CD4-positive, alpha-beta T cell (primary cell): ENCODE measurements around the gene CNRIP1. TPM values are rescaled to one million over a fixed set of nuclear protein-coding genes. Genes with fewer than 3 reads are reported as not detected.

Source experiments
- ATAC-seq: fragments of 200-7000 bp; cut with Tn5 transposase; one replicate; pipeline ENCODE4 v1.10.0; 2022; ENCODE audit warnings: mild to moderate bottlenecking; ENCODE audit not compliant: poor library complexity
- CTCF ChIA-PET: fragments of 350-600 bp; sonication (Branson Sonifier 250); formaldehyde crosslinking; loops from one replicate; lab custom pipeline; 2021; ENCODE audit warnings: antibody characterized with exemption, inconsistent platforms; lab: Charles Lee
- POLR2A ChIA-PET: fragments of 350-600 bp; sonication (Branson Sonifier 250); formaldehyde crosslinking; loops from one replicate; lab custom pipeline; 2021; ENCODE audit warnings: antibody characterized with exemption, inconsistent platforms; lab: Charles Lee
- DNase-seq, 14 experiments: peaks; one replicate each; pipeline ENCODE4 v3.0.0-alpha.2; 2013 to 2020; ENCODE audit warnings: mixed read lengths in 2 of 14
- H3K27ac ChIP-seq, 2 donors: one replicate each; pipeline versions ENCODE4 v1.5.1 to v1.7.0; 2013; ENCODE audit warnings: low read length in 2 of 2, low read depth in 1 of 2, mild to moderate bottlenecking in 1 of 2
- H3K27me3 ChIP-seq, 2 experiments: 1 replicate in 1 of 2; 2 replicates in 1 of 2; pipeline versions ENCODE4 v1.6.1 to v1.7.0; 2013; ENCODE audit warnings: low read length in 2 of 2, control low read depth in 1 of 2, mild to moderate bottlenecking in 1 of 2, moderate library complexity in 1 of 2; ENCODE audit not compliant: insufficient read depth in 2 of 2, control insufficient read depth in 1 of 2
- H3K36me3 ChIP-seq: one replicate; pipeline ENCODE4 v1.6.1; 2013; ENCODE audit warnings: low read length, control low read depth; ENCODE audit not compliant: insufficient read depth
- H3K4me1 ChIP-seq: one replicate; pipeline ENCODE4 v1.6.1; 2013; ENCODE audit warnings: low read length, control low read depth; ENCODE audit not compliant: insufficient read depth
- H3K4me3 ChIP-seq: one replicate; pipeline ENCODE4 v1.5.1; 2013; ENCODE audit warnings: mild to moderate bottlenecking, low read length, moderate library complexity
- H3K9me3 ChIP-seq, 2 experiments: 1 replicate in 1 of 2; 2 replicates in 1 of 2; pipeline versions ENCODE4 v1.6.1 to v1.7.0; 2013; ENCODE audit warnings: low read length in 2 of 2, mild to moderate bottlenecking in 2 of 2, control low read depth in 1 of 2, moderate library complexity in 1 of 2; ENCODE audit not compliant: control insufficient read depth in 1 of 2, insufficient read depth in 1 of 2
- H3K27ac Mint-ChIP-seq: one replicate; pipeline ENCODE4 v1.8.0; 2020; ENCODE audit warnings: mixed read lengths
- H3K27me3 Mint-ChIP-seq: one replicate; pipeline ENCODE4 v1.8.0; 2021; ENCODE audit warnings: mixed read lengths
- H3K36me3 Mint-ChIP-seq: one replicate; pipeline ENCODE4 v1.8.0; 2021; ENCODE audit warnings: low read depth, mixed read lengths
- H3K4me1 Mint-ChIP-seq: one replicate; pipeline ENCODE4 v1.8.0; 2021; ENCODE audit warnings: low read depth, mixed read lengths
- H3K4me3 Mint-ChIP-seq: one replicate; pipeline ENCODE4 v1.8.0; 2020; ENCODE audit warnings: mild to moderate bottlenecking, mixed read lengths
- H3K9me3 Mint-ChIP-seq: one replicate; pipeline ENCODE4 v1.8.0; 2020; ENCODE audit warnings: mixed read lengths
- intact Hi-C, 2 experiments: fragments of 100-400 bp; cut with DNase I in 1 of 2; cut with micrococcal nuclease in 1 of 2; formaldehyde crosslinking; loops; one replicate each; pipeline versions ENCODE4 v1.15.1 to v1.9.0; 2023 to 2025; cut with DNase I, micrococcal nuclease
- total RNA-seq, 174 experiments: library from RNA in 2 of 174; stranded (reverse) in 2 of 174; gene quantifications; one replicate each; pipeline ENCODE4 v1.2.3 and lab custom pipeline; 2021 to 2026
- TF ChIP-seq, protein P1 (sequence below): fragments of 200-600 bp; IDR thresholded peaks from one replicate; pipeline ENCODE4 v1.8.0; 2022; ENCODE audit warnings: antibody characterized with exemption, mild to moderate bottlenecking

The CNRIP1 gene
- total RNA-seq, 2 experiments from 2014 or later, result not detected

DNA sequence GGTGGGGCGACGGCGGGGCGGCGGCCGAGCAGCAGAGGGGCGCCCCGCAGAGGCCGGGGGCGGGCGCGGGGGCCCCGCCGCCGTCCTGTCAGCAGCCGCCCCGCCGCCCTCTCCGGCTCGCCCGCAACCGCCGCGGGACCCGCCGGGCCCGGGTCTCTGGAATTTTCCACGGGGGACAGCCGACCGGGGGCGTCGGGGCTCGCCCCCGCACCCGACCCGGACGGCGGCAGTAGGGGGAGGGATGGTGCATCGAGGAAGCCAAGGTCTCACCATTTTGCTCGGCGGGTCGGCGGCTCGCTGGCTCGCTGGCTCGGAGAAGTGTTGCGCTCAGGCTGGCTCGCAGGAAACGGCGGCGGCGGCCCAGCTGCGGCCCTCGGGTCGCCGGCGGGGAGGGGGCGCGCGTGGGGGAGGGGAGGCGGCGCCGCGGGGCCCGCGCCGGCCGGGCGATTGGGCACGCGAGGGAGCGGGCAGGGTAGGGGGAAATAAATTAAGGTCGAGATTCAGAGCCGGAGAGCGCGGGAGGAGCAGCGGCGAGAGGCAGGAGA lies 67.8 kb downstream of the CNRIP1 start:
- peak overlapping the region; percentile 90 to 92 for H3K27ac ChIP-seq
- no peaks in the 10 kb centered on the region for H3K36me3 ChIP-seq
- H3K27me3 ChIP-seq, result no peaks in the 10 kb centered on the region
- peaks cover 33% of the 10 kb centered on the region for H3K4me1 ChIP-seq
- Mint-ChIP-seq H3K9me3 (no peaks in the 10 kb centered on the region), H3K27me3 (peaks cover 5% of the 10 kb centered on the region), H3K36me3 (peaks cover 30% of the 10 kb centered on the region), H3K27ac (no peak overlapping the region), H3K4me1 (peaks cover 50% of the 10 kb centered on the region), H3K4me3 (peak overlapping the region; percentile 99)
- DNase-seq, result peak in 13 of 14 experiments; percentile 5 to 71 (median 33)
- intact Hi-C loops, result loop anchor here (1.0 to 5.0 kb wide), 4 partner anchors 45 to 190 kb away; partner anchors contain the start of genes PNO1 (in 2 of the 2) and C1D (in 1 of the 2)
- no peaks in the 10 kb centered on the region for H3K9me3 ChIP-seq
- TF ChIP-seq, protein P1, sequence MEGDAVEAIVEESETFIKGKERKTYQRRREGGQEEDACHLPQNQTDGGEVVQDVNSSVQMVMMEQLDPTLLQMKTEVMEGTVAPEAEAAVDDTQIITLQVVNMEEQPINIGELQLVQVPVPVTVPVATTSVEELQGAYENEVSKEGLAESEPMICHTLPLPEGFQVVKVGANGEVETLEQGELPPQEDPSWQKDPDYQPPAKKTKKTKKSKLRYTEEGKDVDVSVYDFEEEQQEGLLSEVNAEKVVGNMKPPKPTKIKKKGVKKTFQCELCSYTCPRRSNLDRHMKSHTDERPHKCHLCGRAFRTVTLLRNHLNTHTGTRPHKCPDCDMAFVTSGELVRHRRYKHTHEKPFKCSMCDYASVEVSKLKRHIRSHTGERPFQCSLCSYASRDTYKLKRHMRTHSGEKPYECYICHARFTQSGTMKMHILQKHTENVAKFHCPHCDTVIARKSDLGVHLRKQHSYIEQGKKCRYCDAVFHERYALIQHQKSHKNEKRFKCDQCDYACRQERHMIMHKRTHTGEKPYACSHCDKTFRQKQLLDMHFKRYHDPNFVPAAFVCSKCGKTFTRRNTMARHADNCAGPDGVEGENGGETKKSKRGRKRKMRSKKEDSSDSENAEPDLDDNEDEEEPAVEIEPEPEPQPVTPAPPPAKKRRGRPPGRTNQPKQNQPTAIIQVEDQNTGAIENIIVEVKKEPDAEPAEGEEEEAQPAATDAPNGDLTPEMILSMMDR, result no peak
- H3K4me3 ChIP-seq, result peak overlapping the region; percentile 84
- CTCF ChIA-PET, result interaction anchor here (1.0 to 3.5 kb wide), 3 partner anchors 51 to 56 kb away, joined by 3 to 12 read pairs (median 3); no protein-coding TSS in a partner anchor
- POLR2A ChIA-PET, result interaction anchor here (0.6 to 6.2 kb wide), 23 partner anchors 14 to 514 kb away, joined by 3 to 95 read pairs (median 4); partner anchors contain the start of genes APLF, C1D, FBXO48 and PNO1
- ATAC-seq, result peak; percentile 2

DNA sequence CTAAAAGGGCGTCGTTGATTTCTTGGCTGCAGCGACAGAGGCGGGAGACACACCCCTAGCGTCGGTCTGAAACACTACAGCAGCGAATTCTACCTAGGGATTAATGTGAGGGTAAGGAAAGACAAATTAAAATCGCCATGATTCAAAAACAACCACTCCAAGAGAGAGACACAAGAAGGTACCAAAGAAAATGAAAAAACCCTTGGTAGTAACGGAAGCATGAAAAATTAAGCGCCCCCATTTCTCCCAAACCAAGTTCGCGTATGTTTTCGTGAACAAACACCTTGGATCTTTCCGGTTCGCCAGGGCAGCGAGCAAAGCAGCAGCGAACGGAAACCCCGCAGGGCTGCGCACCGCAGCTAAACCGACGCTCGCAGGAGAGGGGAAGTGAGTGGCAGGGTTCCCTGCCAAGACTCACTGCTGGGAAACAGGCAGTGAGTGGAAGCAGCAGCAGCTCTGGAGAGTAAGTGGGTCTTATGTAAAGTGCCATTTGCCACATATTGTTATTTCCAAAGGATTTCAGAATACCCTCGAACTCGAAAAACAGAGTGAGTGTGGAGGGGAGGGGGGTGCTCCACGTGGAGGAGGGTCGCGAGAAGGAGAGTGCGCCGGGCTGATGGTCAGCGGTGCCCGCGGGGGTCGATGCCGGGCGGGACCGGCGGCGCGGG lies 68.4 kb downstream of the CNRIP1 start:
- Histone ChIP-seq H3K36me3 (no peaks in the 10 kb centered on the region), H3K27me3 (no peaks in the 10 kb centered on the region), H3K9me3 (no peaks in the 10 kb centered on the region), H3K27ac (peak overlapping the region; percentile 90 to 92), H3K4me3 (peak overlapping the region; percentile 84), H3K4me1 (peaks cover 39% of the 10 kb centered on the region)
- DNase-seq (peak; percentile 60 to 94 (median 70)), ATAC-seq (peak; percentile 72)
- Mint-ChIP-seq H3K27ac (no peak overlapping the region), H3K36me3 (peaks cover 30% of the 10 kb centered on the region), H3K9me3 (no peaks in the 10 kb centered on the region), H3K27me3 (peaks cover 5% of the 10 kb centered on the region), H3K4me1 (peaks cover 50% of the 10 kb centered on the region), H3K4me3 (peak overlapping the region; percentile 94)
- intact Hi-C loops, result loop anchor here (1.0 to 5.0 kb wide), 4 partner anchors 45 to 189 kb away; partner anchors contain the start of genes C1D (in 1 of the 2) and PNO1 (in 1 of the 2)
- CTCF ChIA-PET, result interaction anchor here (1.0 to 1.7 kb wide), 3 partner anchors 51 to 63 kb away, joined by 3 to 4 read pairs (median 3); no protein-coding TSS in a partner anchor
- TF ChIP-seq, protein P1, result peak; percentile 80
- POLR2A ChIA-PET, result interaction anchor here (0.6 to 6.2 kb wide), 15 partner anchors 13 to 490 kb away, joined by 3 to 95 read pairs (median 4); partner anchors contain the start of gene PNO1

- H3K27me3 Mint-ChIP-seq, result peaks cover 5% of the 10 kb centered on the region
- no peaks in the 10 kb centered on the region for H3K9me3 Mint-ChIP-seq
- no peak overlapping the region for H3K27ac Mint-ChIP-seq
- H3K4me3 Mint-ChIP-seq, result peak overlapping the region; percentile 94
- ChIA-PET POLR2A (interaction anchor here (0.6 to 6.2 kb wide), 14 partner anchors 14 to 471 kb away, joined by 3 to 95 read pairs (median 4); partner anchors contain the start of gene PNO1), CTCF (interaction anchor here (0.6 to 1.7 kb wide), 9 partner anchors 9 to 128 kb away, joined by 3 to 5 read pairs (median 3); no protein-coding TSS in a partner anchor)
- peak in 2 of 14 experiments; percentile 21 to 27 for DNase-seq
- intact Hi-C loops, result loop anchor here (1.0 to 5.0 kb wide), 4 partner anchors 44 to 188 kb away; partner anchors contain the start of genes C1D (in 1 of the 2) and PNO1 (in 1 of the 2)
- TF ChIP-seq, protein P1, result no peak
- H3K4me1 Mint-ChIP-seq, result peaks cover 46% of the 10 kb centered on the region
- Histone ChIP-seq H3K9me3 (no peaks in the 10 kb centered on the region), H3K4me1 (peaks cover 41% of the 10 kb centered on the region), H3K4me3 (peak overlapping the region; percentile 84), H3K27me3 (no peaks in the 10 kb centered on the region), H3K36me3 (no peaks in the 10 kb centered on the region), H3K27ac (peak overlapping the region; percentile 90 to 92)
- ATAC-seq, result no peak
- peaks cover 30% of the 10 kb centered on the region for H3K36me3 Mint-ChIP-seq
These were observed 69.0 kb downstream of the CNRIP1 start for GRCh38 chr2:68250652-68251186.
